ENCODE results near the gene IGFBP2.

DNA sequence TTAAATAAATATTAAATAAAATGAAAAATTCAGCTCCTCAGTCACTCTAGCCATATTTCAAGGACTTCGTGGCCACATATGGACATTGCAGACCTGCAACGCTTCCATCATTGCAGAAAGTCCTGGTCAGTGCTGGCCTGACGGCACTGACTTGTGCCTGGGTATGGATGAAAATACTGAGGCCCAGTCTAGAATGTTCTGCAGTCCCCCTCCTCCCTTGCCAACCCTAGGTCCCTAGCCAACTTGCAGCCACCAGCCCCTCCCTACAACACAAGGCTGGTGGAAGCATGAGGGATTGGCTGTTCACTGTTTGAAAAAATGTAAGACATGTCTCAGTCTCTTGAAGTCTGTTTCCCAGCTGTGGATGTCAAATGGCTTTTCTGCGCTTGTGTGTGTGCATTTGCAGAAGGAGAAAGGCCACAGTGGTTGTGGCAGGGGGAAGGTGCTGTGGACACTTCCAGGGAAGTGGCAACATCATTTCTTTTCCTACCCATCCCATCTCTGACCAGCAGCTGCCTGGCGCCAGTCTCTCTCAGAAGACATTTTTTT is 52.2 kb downstream of the IGFBP2 start:
- TF ChIP-seq, protein P1, sequence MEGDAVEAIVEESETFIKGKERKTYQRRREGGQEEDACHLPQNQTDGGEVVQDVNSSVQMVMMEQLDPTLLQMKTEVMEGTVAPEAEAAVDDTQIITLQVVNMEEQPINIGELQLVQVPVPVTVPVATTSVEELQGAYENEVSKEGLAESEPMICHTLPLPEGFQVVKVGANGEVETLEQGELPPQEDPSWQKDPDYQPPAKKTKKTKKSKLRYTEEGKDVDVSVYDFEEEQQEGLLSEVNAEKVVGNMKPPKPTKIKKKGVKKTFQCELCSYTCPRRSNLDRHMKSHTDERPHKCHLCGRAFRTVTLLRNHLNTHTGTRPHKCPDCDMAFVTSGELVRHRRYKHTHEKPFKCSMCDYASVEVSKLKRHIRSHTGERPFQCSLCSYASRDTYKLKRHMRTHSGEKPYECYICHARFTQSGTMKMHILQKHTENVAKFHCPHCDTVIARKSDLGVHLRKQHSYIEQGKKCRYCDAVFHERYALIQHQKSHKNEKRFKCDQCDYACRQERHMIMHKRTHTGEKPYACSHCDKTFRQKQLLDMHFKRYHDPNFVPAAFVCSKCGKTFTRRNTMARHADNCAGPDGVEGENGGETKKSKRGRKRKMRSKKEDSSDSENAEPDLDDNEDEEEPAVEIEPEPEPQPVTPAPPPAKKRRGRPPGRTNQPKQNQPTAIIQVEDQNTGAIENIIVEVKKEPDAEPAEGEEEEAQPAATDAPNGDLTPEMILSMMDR (conservative IDR thresholded peaks at IDR 0.05 in 1 of 2, IDR thresholded peaks at IDR 0.05 in 1 of 2; ENCODE audit: extremely low read depth in 1 of 2, insufficient read depth in 1 of 2, low read depth in 1 of 2, low read length in 2 of 2): no peak
- TF ChIP-seq EZH2 (IDR thresholded peaks at IDR 0.05; ENCODE audit: borderline replicate concordance, low read length): no peak
